ENCODE results near the gene GRB2. TPM values are rescaled to one million over a fixed set of nuclear protein-coding genes. Genes with fewer than 3 reads are reported as not detected.

GRB2 gene
- total and polyA plus RNA-seq, 10 of the 15 experiments (the other 5 are each of a cell fraction or from before 2014, with no cell fraction given) = 113 to 268 (median 158) TPM

- TF ChIP-seq IRF5 (IDR thresholded peaks at IDR 0.05; ENCODE audit: borderline replicate concordance) = no peak
- no peak for TF ChIP-seq MYC (IDR thresholded peaks at IDR 0.05; ENCODE audit: insufficient read depth, insufficient read length, insufficient replicate concordance, low read length, severe bottlenecking)
- no peak for TF ChIP-seq RCOR1 (conservative IDR thresholded peaks at IDR 0.05; ENCODE audit: low read depth, low read length)
These were observed 116.2 kb downstream of the GRB2 start, which contains the start of gene SLC25A19 (continued) for GRCh38 chr17:75289115-75289831.

- in situ Hi-C loops (cut with MboI) (no loop called here), intact Hi-C loops (cut with micrococcal nuclease; ENCODE audit: unreplicated experiment) (loop anchor here (1.0 to 5.0 kb wide), 2 partner anchors 9 to 34 kb away; no protein-coding TSS in a partner anchor)
- no peaks in the 10 kb centered on the region; the same call in 1 of the 2 replicates for H4K20me1 ChIP-seq (ENCODE audit: control insufficient read depth, insufficient read depth)
- no peaks in the 10 kb centered on the region for H3K9me3 ChIP-seq (replicated peaks; ENCODE audit: control insufficient read depth, insufficient read depth, low read length)
- H3K36me3 ChIP-seq (ENCODE audit: control insufficient read depth in 2 of 2, insufficient read depth in 2 of 2, low read length in 1 of 2) = peaks cover 12 to 16% of the 10 kb centered on the region in 2 experiments
- peak overlapping the region; percentile 66 for H3K9ac ChIP-seq (ENCODE audit: control insufficient read depth, insufficient read depth, low read length)
- peak overlapping the region; percentile 85 for H2AFZ ChIP-seq (ENCODE audit: control insufficient read depth, low read depth, low read length)
- ChIA-PET SMC1A (ENCODE audit: uncharacterized antibody, unreplicated experiment) (interaction anchor here (0.8 to 5.2 kb wide), 29 partner anchors 9 to 229 kb away, joined by 3 to 86 read pairs (median 6); partner anchors contain the start of genes GGA3, GRB2, MIF4GD and MRPS7), CTCF (interaction anchor here (0.7 to 4.6 kb wide), 45 partner anchors 10 to 344 kb away, joined by 3 to 65 read pairs (median 5); partner anchors contain the start of genes GGA3, GRB2, MIF4GD and MRPS7), POLR2A (interaction anchor here (0.6 to 2.9 kb wide), 30 partner anchors 9 to 227 kb away, joined by 3 to 30 read pairs (median 4); partner anchors contain the start of genes GGA3, GRB2, MIF4GD and MRPS7), RAD21 (ENCODE audit: unreplicated experiment) (interaction anchor here (0.6 to 13.2 kb wide), 46 partner anchors 10 to 458 kb away, joined by 3 to 364 read pairs (median 4); partner anchors contain the start of genes GGA3, GRB2, LLGL2 and MIF4GD)
- H3K4me1 ChIP-seq (ENCODE audit: control insufficient read depth, insufficient read depth, low read length) = peaks cover 29% of the 10 kb centered on the region
- H3K27ac ChIP-seq (ENCODE audit: control insufficient read depth, insufficient read depth) = peak overlapping the region; percentile 77
- ATAC-seq (peak; percentile 47), DNase-seq (ENCODE audit: low read depth, low spot score) (no peak), FAIRE-seq (no peak)
- peak overlapping the region; percentile 91 for H3K4me3 ChIP-seq
- peaks cover 33% of the 10 kb centered on the region for H3K79me2 ChIP-seq (ENCODE audit: control insufficient read depth, insufficient read depth, low read length)
- H3K27me3 ChIP-seq (replicated peaks in 1 of 2; ENCODE audit: control insufficient read depth in 2 of 2, insufficient read depth in 2 of 2, low read length in 1 of 2) = no peaks in the 10 kb centered on the region
- no TSS peak for BruUV-seq (replicated peaks)
- H3K4me2 ChIP-seq (ENCODE audit: control insufficient read depth, insufficient read depth) = peak overlapping the region; percentile 89
- under 1% methylated on average over 13 of the region's 14 CpGs for WGBS (ENCODE audit: insufficient coverage, insufficient replicate concordance, low lambda C conversion rate, missing lambda C conversion rate)
- peak; percentile 56 for TF ChIP-seq RAD51 (IDR thresholded peaks at IDR 0.05)
- 0 out of 2 replicates have a peak, but pooled peaks have one; percentile 50 for TF ChIP-seq BACH1 (IDR thresholded peaks at IDR 0.05; ENCODE audit: borderline replicate concordance)
- no peak for TF ChIP-seq IRF4 (IDR thresholded peaks at IDR 0.05; ENCODE audit: low read depth, low read length)
- no peak for TF ChIP-seq MLLT1 (IDR thresholded peaks at IDR 0.05)
- TF ChIP-seq RELB (IDR thresholded peaks at IDR 0.05; ENCODE audit: low read depth) = 0 out of 2 replicates have a peak, but pooled peaks have one; percentile 0
- TF ChIP-seq USF1 (IDR thresholded peaks at IDR 0.05; ENCODE audit: borderline replicate concordance, extremely low read length, insufficient read depth, low read depth, low read length) = no peak
- TF ChIP-seq PBX3 (IDR thresholded peaks at IDR 0.05; ENCODE audit: insufficient replicate concordance, low read depth, low read length) = peak; percentile 18
- TF ChIP-seq YY1 (IDR thresholded peaks at IDR 0.05; ENCODE audit: low read depth, low read length) = no peak
- peak; percentile 36; the same call in 1 of the 2 replicates for TF ChIP-seq MTA2 (IDR thresholded peaks at IDR 0.05; ENCODE audit: low read depth)
- no peak for TF ChIP-seq SMC3 (IDR thresholded peaks at IDR 0.05; ENCODE audit: borderline replicate concordance, low read length)
These were observed 116.7 kb downstream of the GRB2 start for GRCh38 chr17:75288770-75289114.

All from GM12878 (cell line).